WTC11 (cell line): Measurements from ENCODE around the gene PACS1. TPM values are rescaled to one million over a fixed set of nuclear protein-coding genes. Genes with fewer than 3 reads are reported as not detected.
A peak's percentile ranks its signal among the peaks of the same experiment; 100 is the strongest.

Experiments
- ATF1 ChIP-seq: sonication (generic); formaldehyde crosslinking; IDR thresholded peaks from 2 replicates; pipeline ENCODE4 v1.8.1; 2023; ENCODE audit warnings: mild to moderate bottlenecking, moderate library complexity, missing genetic modification reagents
- GTF2I ChIP-seq: fragments of 250-450 bp; sonication (Bioruptor Pico); conservative IDR thresholded peaks from 2 replicates; pipeline ENCODE4 v1.4.0; 2021; ENCODE audit warnings: mild to moderate bottlenecking
- IRF2 ChIP-seq: sonication (generic); formaldehyde crosslinking; IDR thresholded peaks from 2 replicates; pipeline ENCODE4 v1.8.0; 2022; ENCODE audit warnings: low read depth, missing genetic modification reagents, borderline replicate concordance
- KAT7 ChIP-seq: sonication (generic); formaldehyde crosslinking; IDR thresholded peaks from 2 replicates; pipeline ENCODE4 v1.8.1; 2023; ENCODE audit warnings: missing genetic modification reagents, mild to moderate bottlenecking, borderline replicate concordance
- MYBL2 ChIP-seq: sonication (generic); formaldehyde crosslinking; IDR thresholded peaks from 2 replicates; pipeline ENCODE4 v1.8.1; 2023; ENCODE audit warnings: mild to moderate bottlenecking, moderate library complexity, missing genetic modification reagents
- NFE2L1 ChIP-seq: sonication (generic); formaldehyde crosslinking; IDR thresholded peaks from 2 replicates; pipeline ENCODE4 v1.8.1; 2023; ENCODE audit warnings: missing genetic modification reagents
- NFYB ChIP-seq: sonication (generic); formaldehyde crosslinking; conservative IDR thresholded peaks from 2 replicates; pipeline ENCODE4 v1.8.0; 2022; ENCODE audit warnings: low read depth, missing genetic modification reagents
- OVOL2 ChIP-seq: fragments of 250-450 bp; sonication (Bioruptor Pico); IDR thresholded peaks from 2 replicates; pipeline ENCODE4 v1.9.0; 2021; ENCODE audit warnings: mild to moderate bottlenecking, borderline replicate concordance
- SOX15 ChIP-seq: fragments of 250-450 bp; sonication (Bioruptor Pico); IDR thresholded peaks from 2 replicates; pipeline ENCODE4 v1.9.0; 2021; ENCODE audit warnings: mild to moderate bottlenecking
- SP1 ChIP-seq: sonication (generic); formaldehyde crosslinking; conservative IDR thresholded peaks from 2 replicates; pipeline ENCODE4 v1.8.1; 2022; ENCODE audit warnings: missing genetic modification reagents
- ZBTB21 ChIP-seq: sonication (generic); formaldehyde crosslinking; IDR thresholded peaks from 2 replicates; pipeline ENCODE4 v1.8.1; 2023; ENCODE audit warnings: mild to moderate bottlenecking, missing genetic modification reagents, borderline replicate concordance
- ZNF121 ChIP-seq: sonication (generic); formaldehyde crosslinking; IDR thresholded peaks from 2 replicates; pipeline ENCODE4 v1.8.0; 2023; ENCODE audit warnings: missing genetic modification reagents
- ZNF263 ChIP-seq: sonication (generic); formaldehyde crosslinking; IDR thresholded peaks from 2 replicates; pipeline ENCODE4 v1.8.1; 2022; ENCODE audit warnings: low read depth, mild to moderate bottlenecking, moderate library complexity, missing genetic modification reagents
- ZNF317 ChIP-seq: sonication (generic); formaldehyde crosslinking; IDR thresholded peaks from 2 replicates; pipeline ENCODE4 v1.8.1; 2023; ENCODE audit warnings: low read depth, mild to moderate bottlenecking, moderate library complexity, missing genetic modification reagents, borderline replicate concordance
- ZNF396 ChIP-seq: fragments of 250-450 bp; sonication (Bioruptor Pico); IDR thresholded peaks from 2 replicates; pipeline ENCODE4 v1.8.0; 2021; ENCODE audit warnings: mild to moderate bottlenecking, moderate library complexity, borderline replicate concordance
- total RNA-seq: library from RNA; stranded (reverse); gene quantifications from 3 replicates; pipeline ENCODE4 v1.2.3, GENCODE V29; 2021
- TF ChIP-seq, protein P1 (sequence below): sonication (generic); formaldehyde crosslinking; IDR thresholded peaks from 2 replicates; pipeline ENCODE4 v1.8.1; 2022; ENCODE audit warnings: low read depth, mild to moderate bottlenecking, moderate library complexity, missing genetic modification reagents, borderline replicate concordance
- TF ChIP-seq, protein P2 (sequence below): sonication (generic); formaldehyde crosslinking; IDR thresholded peaks from 2 replicates; pipeline ENCODE4 v1.8.1; 2023; ENCODE audit warnings: mild to moderate bottlenecking, missing genetic modification reagents
- TF ChIP-seq, protein P3 (sequence below): fragments of 250-450 bp; sonication (Bioruptor Pico); IDR thresholded peaks from 2 replicates; pipeline ENCODE4 v1.9.0; 2021; ENCODE audit warnings: moderate library complexity, mild to moderate bottlenecking, inconsistent platforms, borderline replicate concordance
- TF ChIP-seq, protein P4 (sequence below): sonication (generic); formaldehyde crosslinking; IDR thresholded peaks from 2 replicates; pipeline ENCODE4 v1.8.1; 2023; ENCODE audit warnings: mild to moderate bottlenecking, moderate library complexity, missing genetic modification reagents
- TF ChIP-seq, protein P5 (sequence below): fragments of 250-450 bp; sonication (Bioruptor Pico); IDR thresholded peaks from 2 replicates; pipeline ENCODE4 v1.9.0; 2021; ENCODE audit warnings: mild to moderate bottlenecking, borderline replicate concordance

Gene PACS1
- total RNA-seq, 1 experiment from 2014 or later: 34.8 TPM

DNA sequence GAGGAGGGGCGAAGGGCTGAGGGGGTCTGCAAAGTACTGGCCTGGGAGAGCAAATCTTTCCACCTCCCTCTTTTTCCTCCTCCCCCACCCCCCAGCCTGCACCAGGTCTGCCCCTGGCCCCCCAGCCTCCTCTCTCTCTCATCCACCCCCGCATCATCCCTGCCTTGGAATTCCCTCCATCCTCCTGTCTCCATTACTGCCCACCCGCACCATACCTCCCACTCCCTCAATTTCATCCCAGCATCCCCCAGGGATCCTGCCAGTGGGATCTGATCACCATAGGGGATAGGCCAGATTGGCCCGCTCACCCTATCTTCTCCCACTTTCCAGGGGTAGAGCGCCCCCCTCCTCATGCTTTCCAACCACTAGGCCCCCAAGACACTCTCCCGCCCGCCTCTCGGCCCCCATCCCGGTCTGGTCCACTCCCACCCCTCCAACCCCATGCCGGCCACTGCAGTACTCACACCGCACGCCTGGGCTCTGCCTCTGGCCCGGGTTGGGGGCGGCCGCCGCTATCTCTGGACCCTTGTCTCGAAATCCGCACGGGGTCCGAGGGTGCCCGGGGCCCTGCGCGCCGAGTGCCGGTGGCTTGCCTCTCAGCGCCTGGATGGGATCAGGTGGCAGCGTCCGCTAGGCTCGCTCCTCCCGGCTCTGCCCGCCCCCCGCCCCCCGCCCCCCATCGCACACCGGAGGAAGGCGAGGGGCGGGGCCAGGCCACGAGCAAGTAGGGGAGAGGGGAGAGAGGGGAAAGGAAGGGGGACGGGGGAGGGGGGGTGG lies 21.3 kb upstream of the PACS1 start, which contains the start of gene GAL3ST3 (continued):
- TF ChIP-seq, protein P1, sequence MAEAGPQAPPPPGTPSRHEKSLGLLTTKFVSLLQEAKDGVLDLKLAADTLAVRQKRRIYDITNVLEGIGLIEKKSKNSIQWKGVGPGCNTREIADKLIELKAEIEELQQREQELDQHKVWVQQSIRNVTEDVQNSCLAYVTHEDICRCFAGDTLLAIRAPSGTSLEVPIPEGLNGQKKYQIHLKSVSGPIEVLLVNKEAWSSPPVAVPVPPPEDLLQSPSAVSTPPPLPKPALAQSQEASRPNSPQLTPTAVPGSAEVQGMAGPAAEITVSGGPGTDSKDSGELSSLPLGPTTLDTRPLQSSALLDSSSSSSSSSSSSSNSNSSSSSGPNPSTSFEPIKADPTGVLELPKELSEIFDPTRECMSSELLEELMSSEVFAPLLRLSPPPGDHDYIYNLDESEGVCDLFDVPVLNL (CRISPR knock-in tag): no peak
- TF ChIP-seq, protein P2, sequence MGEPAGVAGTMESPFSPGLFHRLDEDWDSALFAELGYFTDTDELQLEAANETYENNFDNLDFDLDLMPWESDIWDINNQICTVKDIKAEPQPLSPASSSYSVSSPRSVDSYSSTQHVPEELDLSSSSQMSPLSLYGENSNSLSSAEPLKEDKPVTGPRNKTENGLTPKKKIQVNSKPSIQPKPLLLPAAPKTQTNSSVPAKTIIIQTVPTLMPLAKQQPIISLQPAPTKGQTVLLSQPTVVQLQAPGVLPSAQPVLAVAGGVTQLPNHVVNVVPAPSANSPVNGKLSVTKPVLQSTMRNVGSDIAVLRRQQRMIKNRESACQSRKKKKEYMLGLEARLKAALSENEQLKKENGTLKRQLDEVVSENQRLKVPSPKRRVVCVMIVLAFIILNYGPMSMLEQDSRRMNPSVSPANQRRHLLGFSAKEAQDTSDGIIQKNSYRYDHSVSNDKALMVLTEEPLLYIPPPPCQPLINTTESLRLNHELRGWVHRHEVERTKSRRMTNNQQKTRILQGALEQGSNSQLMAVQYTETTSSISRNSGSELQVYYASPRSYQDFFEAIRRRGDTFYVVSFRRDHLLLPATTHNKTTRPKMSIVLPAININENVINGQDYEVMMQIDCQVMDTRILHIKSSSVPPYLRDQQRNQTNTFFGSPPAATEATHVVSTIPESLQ (CRISPR knock-in tag): no peak
- no peak for TF ChIP-seq IRF2 (CRISPR knock-in tag)
- no peak for TF ChIP-seq SOX15 (CRISPR knock-in tag)
- no peak for TF ChIP-seq NFYB
- TF ChIP-seq ZNF317 (CRISPR knock-in tag): no peak
- TF ChIP-seq SP1: peak; percentile 86
- TF ChIP-seq OVOL2 (CRISPR knock-in tag): no peak
- no peak for TF ChIP-seq ZNF121 (CRISPR knock-in tag)
- no peak for TF ChIP-seq ZNF263 (CRISPR knock-in tag)
- TF ChIP-seq, protein P3, sequence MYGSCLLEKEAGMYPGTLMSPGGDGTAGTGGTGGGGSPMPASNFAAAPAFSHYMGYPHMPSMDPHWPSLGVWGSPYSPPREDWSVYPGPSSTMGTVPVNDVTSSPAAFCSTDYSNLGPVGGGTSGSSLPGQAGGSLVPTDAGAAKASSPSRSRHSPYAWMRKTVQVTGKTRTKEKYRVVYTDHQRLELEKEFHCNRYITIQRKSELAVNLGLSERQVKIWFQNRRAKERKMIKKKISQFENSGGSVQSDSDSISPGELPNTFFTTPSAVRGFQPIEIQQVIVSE (CRISPR knock-in tag): no peak
- TF ChIP-seq MYBL2 (CRISPR knock-in tag): no peak
- no peak for TF ChIP-seq ZNF396 (CRISPR knock-in tag)
- TF ChIP-seq GTF2I: no peak
- TF ChIP-seq, protein P4, sequence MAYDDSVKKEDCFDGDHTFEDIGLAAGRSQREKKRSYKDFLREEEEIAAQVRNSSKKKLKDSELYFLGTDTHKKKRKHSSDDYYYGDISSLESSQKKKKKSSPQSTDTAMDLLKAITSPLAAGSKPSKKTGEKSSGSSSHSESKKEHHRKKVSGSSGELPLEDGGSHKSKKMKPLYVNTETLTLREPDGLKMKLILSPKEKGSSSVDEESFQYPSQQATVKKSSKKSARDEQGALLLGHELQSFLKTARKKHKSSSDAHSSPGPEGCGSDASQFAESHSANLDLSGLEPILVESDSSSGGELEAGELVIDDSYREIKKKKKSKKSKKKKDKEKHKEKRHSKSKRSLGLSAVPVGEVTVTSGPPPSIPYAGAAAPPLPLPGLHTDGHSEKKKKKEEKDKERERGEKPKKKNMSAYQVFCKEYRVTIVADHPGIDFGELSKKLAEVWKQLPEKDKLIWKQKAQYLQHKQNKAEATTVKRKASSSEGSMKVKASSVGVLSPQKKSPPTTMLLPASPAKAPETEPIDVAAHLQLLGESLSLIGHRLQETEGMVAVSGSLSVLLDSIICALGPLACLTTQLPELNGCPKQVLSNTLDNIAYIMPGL (CRISPR knock-in tag): peak; percentile 68; the same call in 1 of the 2 replicates
- TF ChIP-seq ATF1 (CRISPR knock-in tag): no peak
- no peak for TF ChIP-seq NFE2L1 (CRISPR knock-in tag)
- no peak for TF ChIP-seq ZBTB21 (CRISPR knock-in tag)
- TF ChIP-seq, protein P5, sequence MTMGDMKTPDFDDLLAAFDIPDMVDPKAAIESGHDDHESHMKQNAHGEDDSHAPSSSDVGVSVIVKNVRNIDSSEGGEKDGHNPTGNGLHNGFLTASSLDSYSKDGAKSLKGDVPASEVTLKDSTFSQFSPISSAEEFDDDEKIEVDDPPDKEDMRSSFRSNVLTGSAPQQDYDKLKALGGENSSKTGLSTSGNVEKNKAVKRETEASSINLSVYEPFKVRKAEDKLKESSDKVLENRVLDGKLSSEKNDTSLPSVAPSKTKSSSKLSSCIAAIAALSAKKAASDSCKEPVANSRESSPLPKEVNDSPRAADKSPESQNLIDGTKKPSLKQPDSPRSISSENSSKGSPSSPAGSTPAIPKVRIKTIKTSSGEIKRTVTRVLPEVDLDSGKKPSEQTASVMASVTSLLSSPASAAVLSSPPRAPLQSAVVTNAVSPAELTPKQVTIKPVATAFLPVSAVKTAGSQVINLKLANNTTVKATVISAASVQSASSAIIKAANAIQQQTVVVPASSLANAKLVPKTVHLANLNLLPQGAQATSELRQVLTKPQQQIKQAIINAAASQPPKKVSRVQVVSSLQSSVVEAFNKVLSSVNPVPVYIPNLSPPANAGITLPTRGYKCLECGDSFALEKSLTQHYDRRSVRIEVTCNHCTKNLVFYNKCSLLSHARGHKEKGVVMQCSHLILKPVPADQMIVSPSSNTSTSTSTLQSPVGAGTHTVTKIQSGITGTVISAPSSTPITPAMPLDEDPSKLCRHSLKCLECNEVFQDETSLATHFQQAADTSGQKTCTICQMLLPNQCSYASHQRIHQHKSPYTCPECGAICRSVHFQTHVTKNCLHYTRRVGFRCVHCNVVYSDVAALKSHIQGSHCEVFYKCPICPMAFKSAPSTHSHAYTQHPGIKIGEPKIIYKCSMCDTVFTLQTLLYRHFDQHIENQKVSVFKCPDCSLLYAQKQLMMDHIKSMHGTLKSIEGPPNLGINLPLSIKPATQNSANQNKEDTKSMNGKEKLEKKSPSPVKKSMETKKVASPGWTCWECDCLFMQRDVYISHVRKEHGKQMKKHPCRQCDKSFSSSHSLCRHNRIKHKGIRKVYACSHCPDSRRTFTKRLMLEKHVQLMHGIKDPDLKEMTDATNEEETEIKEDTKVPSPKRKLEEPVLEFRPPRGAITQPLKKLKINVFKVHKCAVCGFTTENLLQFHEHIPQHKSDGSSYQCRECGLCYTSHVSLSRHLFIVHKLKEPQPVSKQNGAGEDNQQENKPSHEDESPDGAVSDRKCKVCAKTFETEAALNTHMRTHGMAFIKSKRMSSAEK (CRISPR knock-in tag): no peak
- TF ChIP-seq KAT7 (CRISPR knock-in tag): no peak
